RWPE1 (cell line): Measurements from ENCODE around the gene RAP1GAP2.

ENCODE experiments used
- CTCF ChIA-PET: fragments of 350-600 bp; sonication (Branson Sonifier 250); formaldehyde crosslinking; extraction: SDS; loops from one replicate; lab custom pipeline; 2021; lab: Yijun Ruan, JAX
- POLR2A ChIA-PET: fragments of 400-600 bp; formaldehyde crosslinking; extraction: SDS; loops from one replicate; lab custom pipeline; 2020; ENCODE audit warnings: antibody characterized with exemption; ENCODE audit not compliant: low non-redundant PET; lab: Yijun Ruan, JAX
- DNase-seq: peaks from one replicate; pipeline ENCODE4 v3.0.0; 2012; ENCODE audit warnings: low spot score
- H3K27ac ChIP-seq: fragments of 450-650 bp; 2 replicates; pipeline ENCODE4 v1.5.1; 2017
- TF ChIP-seq, protein P1 (sequence below): fragments of 450-650 bp; conservative IDR thresholded peaks from 2 replicates; pipeline ENCODE4 v1.5.1; 2017; ENCODE audit warnings: low read depth, mild to moderate bottlenecking

RAP1GAP2 gene

GRCh38 chr17:2847381-2848333 is 51.4 kb downstream of the RAP1GAP2 start:
- CTCF ChIA-PET: interaction anchor here (0.6 to 4.6 kb wide), 16 partner anchors 10 to 800 kb away, joined by 3 to 38 read pairs (median 5); no protein-coding TSS in a partner anchor
- H3K27ac ChIP-seq: no peak overlapping the region
- DNase-seq: no peak
- TF ChIP-seq, protein P1, sequence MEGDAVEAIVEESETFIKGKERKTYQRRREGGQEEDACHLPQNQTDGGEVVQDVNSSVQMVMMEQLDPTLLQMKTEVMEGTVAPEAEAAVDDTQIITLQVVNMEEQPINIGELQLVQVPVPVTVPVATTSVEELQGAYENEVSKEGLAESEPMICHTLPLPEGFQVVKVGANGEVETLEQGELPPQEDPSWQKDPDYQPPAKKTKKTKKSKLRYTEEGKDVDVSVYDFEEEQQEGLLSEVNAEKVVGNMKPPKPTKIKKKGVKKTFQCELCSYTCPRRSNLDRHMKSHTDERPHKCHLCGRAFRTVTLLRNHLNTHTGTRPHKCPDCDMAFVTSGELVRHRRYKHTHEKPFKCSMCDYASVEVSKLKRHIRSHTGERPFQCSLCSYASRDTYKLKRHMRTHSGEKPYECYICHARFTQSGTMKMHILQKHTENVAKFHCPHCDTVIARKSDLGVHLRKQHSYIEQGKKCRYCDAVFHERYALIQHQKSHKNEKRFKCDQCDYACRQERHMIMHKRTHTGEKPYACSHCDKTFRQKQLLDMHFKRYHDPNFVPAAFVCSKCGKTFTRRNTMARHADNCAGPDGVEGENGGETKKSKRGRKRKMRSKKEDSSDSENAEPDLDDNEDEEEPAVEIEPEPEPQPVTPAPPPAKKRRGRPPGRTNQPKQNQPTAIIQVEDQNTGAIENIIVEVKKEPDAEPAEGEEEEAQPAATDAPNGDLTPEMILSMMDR: no peak
- POLR2A ChIA-PET: interaction anchor here (0.6 kb wide), 1 partner anchor 196 kb away, joined by 4 read pairs; no protein-coding TSS in a partner anchor

DNA sequence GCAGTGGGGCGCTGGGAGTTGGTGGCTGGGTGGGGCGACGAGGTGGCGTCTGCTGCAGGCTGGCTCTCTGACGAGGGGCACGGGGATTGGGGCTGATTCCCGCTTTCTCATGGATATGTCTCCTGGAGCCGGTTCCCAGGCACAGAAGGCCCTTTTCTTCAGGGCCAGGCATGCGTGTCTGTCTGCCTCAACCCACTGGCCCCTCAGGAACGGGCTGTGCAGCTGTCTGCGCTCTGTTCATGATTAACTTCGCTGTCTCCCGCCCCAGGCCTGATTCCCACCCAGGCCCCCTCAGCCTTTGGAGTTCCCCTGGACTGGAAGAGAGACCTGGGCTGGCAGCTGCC is 53.1 kb downstream of the RAP1GAP2 start:
- ChIA-PET POLR2A (no interaction called here), CTCF (interaction anchor here (0.5 to 4.6 kb wide), 22 partner anchors 9 to 1226 kb away, joined by 3 to 38 read pairs (median 5); no protein-coding TSS in a partner anchor)
- TF ChIP-seq, protein P1: no peak
- DNase-seq: no peak
- H3K27ac ChIP-seq: no peak overlapping the region

- no peak overlapping the region for H3K27ac ChIP-seq
- CTCF ChIA-PET: interaction anchor here (4.6 kb wide), 1 partner anchor 163 kb away, joined by 38 read pairs; no protein-coding TSS in a partner anchor
- DNase-seq: no peak
- TF ChIP-seq, protein P1: no peak
- POLR2A ChIA-PET: no interaction called here
Measured at GRCh38 chr17:2850991-2851390, 54.8 kb downstream of the RAP1GAP2 start.

- H3K27ac ChIP-seq: peak overlapping the region; percentile 83
- ChIA-PET POLR2A (no interaction called here), CTCF (interaction anchor here (0.8 to 4.6 kb wide), 2 partner anchors 78 to 162 kb away, joined by 6 to 38 read pairs; no protein-coding TSS in a partner anchor)
Measured at GRCh38 chr17:2851615-2852014, 55.4 kb downstream of the RAP1GAP2 start.

DNA sequence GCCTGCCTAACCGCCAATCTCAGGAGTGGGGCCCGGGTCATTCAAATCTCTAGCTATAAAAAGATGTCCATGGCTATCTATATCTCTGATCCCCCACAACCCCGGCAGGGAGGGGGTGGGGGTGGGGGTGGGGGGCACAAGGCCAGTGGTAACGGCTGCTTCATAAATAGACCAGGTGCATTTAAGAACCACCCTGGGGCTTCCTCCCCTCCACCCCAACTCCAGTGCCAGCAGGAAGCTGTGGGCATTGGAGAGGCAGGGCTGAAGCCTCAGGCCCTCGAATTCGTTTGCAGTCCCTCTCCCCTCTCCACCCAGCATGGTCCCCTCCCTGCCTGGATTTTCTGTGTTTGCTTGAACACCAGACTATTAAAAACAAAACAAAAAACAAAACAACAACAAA is 56.0 kb downstream of the RAP1GAP2 start:
- no peak for DNase-seq
- TF ChIP-seq, protein P1: no peak
- ChIA-PET CTCF (interaction anchor here (0.8 kb wide), 1 partner anchor 78 kb away, joined by 6 read pairs; no protein-coding TSS in a partner anchor), POLR2A (no interaction called here)
- H3K27ac ChIP-seq: peak overlapping the region; percentile 83

More at GRCh38 chr17:2851615-2852014, 55.4 kb downstream of the RAP1GAP2 start:
- TF ChIP-seq, protein P1: no peak
- DNase-seq: no peak

DNA sequence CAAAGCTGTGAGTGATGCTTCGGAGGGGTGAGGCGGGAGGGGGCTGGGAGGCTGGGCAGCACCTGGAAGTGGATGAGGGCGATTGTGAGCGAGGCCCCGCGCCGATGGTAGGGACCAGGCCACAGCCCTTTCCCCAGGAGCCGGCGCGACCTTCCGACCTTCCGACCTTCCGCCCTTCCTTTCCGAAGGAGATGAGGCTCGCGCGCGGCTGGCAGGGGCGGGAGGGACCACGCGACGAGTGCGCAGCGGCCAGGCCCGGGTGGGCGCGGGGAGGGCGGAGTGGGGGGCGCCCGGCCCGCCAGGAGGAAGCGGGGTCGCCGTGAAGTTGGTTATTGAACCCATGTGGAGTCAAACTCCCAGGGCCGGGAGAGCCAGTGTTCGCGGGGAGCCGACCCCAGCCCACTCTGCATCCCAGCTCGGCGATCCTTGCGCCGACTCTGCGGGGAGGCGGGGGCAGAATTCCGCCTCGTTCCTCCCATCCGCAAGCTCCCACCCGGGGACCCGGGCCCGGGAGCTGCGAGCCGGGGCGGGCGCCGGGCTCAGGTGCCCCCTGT is 56.6 kb downstream of the RAP1GAP2 start:
- TF ChIP-seq, protein P1: no peak
- POLR2A ChIA-PET: no interaction called here

More for the DNA sequence above, 56.6 kb downstream of the RAP1GAP2 start:
- peak overlapping the region; percentile 83 for H3K27ac ChIP-seq
- no peak for DNase-seq
- CTCF ChIA-PET: interaction anchor here (0.6 kb wide), 1 partner anchor 67 kb away, joined by 3 read pairs; no protein-coding TSS in a partner anchor
